Fibroblast of mammary gland (primary cell): ENCODE results near the gene PRRC2C.

Source experiments
- DNase-seq: peaks from one replicate; pipeline ENCODE4 v3.0.0-alpha.2; 2010; ENCODE audit warnings: low read depth
- H3K4me3 ChIP-seq: 2 replicates; pipeline ENCODE4 v1.5.1; 2011; ENCODE audit warnings: low read depth, mild to moderate bottlenecking, low read length, moderate library complexity; ENCODE audit not compliant: control insufficient read depth
- TF ChIP-seq, protein P1 (sequence below): conservative IDR thresholded peaks from 2 replicates; pipeline ENCODE4 v1.5.1; 2011; ENCODE audit warnings: low read depth, low read length, inconsistent platforms; ENCODE audit not compliant: control insufficient read depth, insufficient read depth

The PRRC2C gene

DNA sequence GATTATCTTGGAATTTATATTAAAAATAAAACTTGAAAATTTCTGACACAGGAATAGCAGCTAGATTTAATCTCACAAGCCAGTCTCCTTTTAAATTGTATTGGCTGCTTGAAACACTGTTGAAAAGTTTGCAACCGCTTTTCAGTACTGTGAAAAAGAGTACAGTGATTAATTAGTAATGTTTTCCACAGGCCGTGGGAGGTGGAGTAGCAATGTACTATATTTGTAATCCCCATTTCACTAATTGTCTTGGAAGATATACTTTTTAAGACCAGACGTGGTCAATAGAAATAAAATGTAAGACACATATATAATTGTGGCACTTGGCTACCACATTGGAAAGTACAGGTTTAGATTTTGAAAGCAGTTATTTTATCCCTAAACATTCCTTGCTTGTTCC lies 95.9 kb downstream of the PRRC2C start:
- TF ChIP-seq, protein P1, sequence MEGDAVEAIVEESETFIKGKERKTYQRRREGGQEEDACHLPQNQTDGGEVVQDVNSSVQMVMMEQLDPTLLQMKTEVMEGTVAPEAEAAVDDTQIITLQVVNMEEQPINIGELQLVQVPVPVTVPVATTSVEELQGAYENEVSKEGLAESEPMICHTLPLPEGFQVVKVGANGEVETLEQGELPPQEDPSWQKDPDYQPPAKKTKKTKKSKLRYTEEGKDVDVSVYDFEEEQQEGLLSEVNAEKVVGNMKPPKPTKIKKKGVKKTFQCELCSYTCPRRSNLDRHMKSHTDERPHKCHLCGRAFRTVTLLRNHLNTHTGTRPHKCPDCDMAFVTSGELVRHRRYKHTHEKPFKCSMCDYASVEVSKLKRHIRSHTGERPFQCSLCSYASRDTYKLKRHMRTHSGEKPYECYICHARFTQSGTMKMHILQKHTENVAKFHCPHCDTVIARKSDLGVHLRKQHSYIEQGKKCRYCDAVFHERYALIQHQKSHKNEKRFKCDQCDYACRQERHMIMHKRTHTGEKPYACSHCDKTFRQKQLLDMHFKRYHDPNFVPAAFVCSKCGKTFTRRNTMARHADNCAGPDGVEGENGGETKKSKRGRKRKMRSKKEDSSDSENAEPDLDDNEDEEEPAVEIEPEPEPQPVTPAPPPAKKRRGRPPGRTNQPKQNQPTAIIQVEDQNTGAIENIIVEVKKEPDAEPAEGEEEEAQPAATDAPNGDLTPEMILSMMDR = no peak
- H3K4me3 ChIP-seq = no peak overlapping the region
- no peak for DNase-seq

GRCh38 chr1:171581766-171582165 lies 96.4 kb downstream of the PRRC2C start:
- no peak for DNase-seq
- no peak overlapping the region for H3K4me3 ChIP-seq
- TF ChIP-seq, protein P1 = no peak

GRCh38 chr1:171582589-171582988 lies 97.3 kb downstream of the PRRC2C start:
- H3K4me3 ChIP-seq = no peak overlapping the region
- DNase-seq = no peak
- TF ChIP-seq, protein P1 = no peak

- no peak overlapping the region for H3K4me3 ChIP-seq
- peak; percentile 40 for DNase-seq
- TF ChIP-seq, protein P1 = no peak
Measured at GRCh38 chr1:171583591-171584201, 98.4 kb downstream of the PRRC2C start.

DNA sequence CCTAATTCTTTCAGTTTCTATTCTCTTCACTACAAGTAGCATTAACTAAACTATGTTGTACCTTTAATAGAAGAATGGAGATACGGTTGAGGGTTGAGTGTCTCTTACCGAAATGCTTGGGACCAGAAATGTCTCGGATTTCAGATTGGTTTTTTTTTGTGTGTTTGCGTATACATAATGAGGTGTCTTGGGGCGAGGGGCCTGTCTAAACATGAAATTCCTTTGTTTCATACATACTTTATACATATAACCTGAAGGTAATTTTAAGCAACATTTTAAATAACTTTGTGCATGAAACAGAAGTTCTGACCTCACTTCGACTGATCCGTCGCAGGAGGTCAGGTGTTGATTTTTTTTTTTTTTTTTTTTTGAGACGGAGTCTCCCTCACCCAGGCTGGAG lies 100.4 kb downstream of the PRRC2C start:
- DNase-seq = no peak
- TF ChIP-seq, protein P1 = no peak
- H3K4me3 ChIP-seq = no peak overlapping the region

- no peak for DNase-seq
- H3K4me3 ChIP-seq = no peak overlapping the region
- TF ChIP-seq, protein P1 = no peak
Measured at GRCh38 chr1:171588230-171588629, 102.9 kb downstream of the PRRC2C start.

DNA sequence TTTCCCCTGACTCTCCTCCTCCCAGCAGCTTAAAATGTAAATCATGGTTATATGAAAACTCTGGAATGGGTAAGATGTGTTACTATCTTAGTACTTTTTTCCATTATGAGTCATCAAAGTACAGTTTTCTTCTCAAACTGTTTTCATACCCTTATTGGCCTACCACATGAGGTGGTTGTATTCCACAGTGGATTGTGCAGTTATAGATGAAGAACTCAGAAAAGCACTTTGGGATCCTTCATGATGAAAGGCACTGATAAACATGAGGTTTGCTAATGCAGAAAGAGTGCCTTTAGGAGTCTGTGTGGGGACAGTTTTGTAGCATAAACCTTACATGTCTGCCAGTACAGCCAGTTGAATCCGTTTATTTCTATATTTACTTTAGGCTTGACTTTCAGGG lies 104.7 kb downstream of the PRRC2C start:
- TF ChIP-seq, protein P1 = no peak
- H3K4me3 ChIP-seq = no peak overlapping the region
- DNase-seq = peak; percentile 34
